LNCaP clone FGC (cell line): ENCODE results near the gene ADNP.

Experiments
- DNase-seq: peaks from one replicate; pipeline ENCODE4 v3.0.0-alpha.2; 2011; ENCODE audit warnings: low read depth
- H3K4me3 ChIP-seq: 2 replicates; pipeline ENCODE4 v1.5.1; 2011; ENCODE audit warnings: mild to moderate bottlenecking, low read depth, low read length, control low read depth
- CTCF ChIP-seq: IDR thresholded peaks from 2 replicates; pipeline ENCODE4 v1.5.1; 2012; ENCODE audit warnings: mild to moderate bottlenecking; ENCODE audit not compliant: control insufficient read depth, insufficient read depth; ENCODE audit errors: extremely low read depth

Gene ADNP

GRCh38 chr20:50866036-50866685, 65.1 kb downstream of the ADNP start:
- no peak for DNase-seq
- TF ChIP-seq CTCF = no peak
- no peak overlapping the region for H3K4me3 ChIP-seq

GRCh38 chr20:50865591-50865990, 65.6 kb downstream of the ADNP start:
- DNase-seq = no peak
- no peak overlapping the region for H3K4me3 ChIP-seq
- no peak for TF ChIP-seq CTCF

- no peak overlapping the region for H3K4me3 ChIP-seq
- no peak for DNase-seq
- no peak for TF ChIP-seq CTCF
Observed at GRCh38 chr20:50865114-50865513, 66.1 kb downstream of the ADNP start.

GRCh38 chr20:50862546-50862945, 68.7 kb downstream of the ADNP start:
- DNase-seq = no peak
- TF ChIP-seq CTCF = no peak

GRCh38 chr20:50861012-50861411, 70.2 kb downstream of the ADNP start:
- no peak for DNase-seq
- TF ChIP-seq CTCF = no peak
- no peak overlapping the region for H3K4me3 ChIP-seq

More at GRCh38 chr20:50862546-50862945, 68.7 kb downstream of the ADNP start:
- H3K4me3 ChIP-seq = no peak overlapping the region

GRCh38 chr20:50859161-50859560, 72.1 kb downstream of the ADNP start:
- no peak overlapping the region for H3K4me3 ChIP-seq
- no peak for DNase-seq
- TF ChIP-seq CTCF = no peak

- DNase-seq = no peak
- no peak overlapping the region for H3K4me3 ChIP-seq
- no peak for TF ChIP-seq CTCF
Observed at GRCh38 chr20:50858525-50858924, 72.7 kb downstream of the ADNP start.
